A172 (cell line): ENCODE results near the gene PIP4K2A. TPM values are rescaled to one million over a fixed set of nuclear protein-coding genes. Genes with fewer than 3 reads are reported as not detected.
"Not testable (repeated sequence)": the region's sequence is repeated elsewhere in the genome, so short reads cannot be mapped to it uniquely, and the experiment has no call there.

Experiments
- DNase-seq: peaks from one replicate; pipeline ENCODE4 v3.0.0-alpha.2; 2015; ENCODE audit warnings: low spot score
- total RNA-seq: library from RNA; depleted of rRNA; stranded (reverse); fragments of >200 nt; shearing (Covaris generic); gene quantifications from 2 replicates; pipeline ENCODE4 v1.2.3, GENCODE V29; 2014

PIP4K2A gene
- total RNA-seq, 1 experiment from 2014 or later = 74.9 TPM

DNA sequence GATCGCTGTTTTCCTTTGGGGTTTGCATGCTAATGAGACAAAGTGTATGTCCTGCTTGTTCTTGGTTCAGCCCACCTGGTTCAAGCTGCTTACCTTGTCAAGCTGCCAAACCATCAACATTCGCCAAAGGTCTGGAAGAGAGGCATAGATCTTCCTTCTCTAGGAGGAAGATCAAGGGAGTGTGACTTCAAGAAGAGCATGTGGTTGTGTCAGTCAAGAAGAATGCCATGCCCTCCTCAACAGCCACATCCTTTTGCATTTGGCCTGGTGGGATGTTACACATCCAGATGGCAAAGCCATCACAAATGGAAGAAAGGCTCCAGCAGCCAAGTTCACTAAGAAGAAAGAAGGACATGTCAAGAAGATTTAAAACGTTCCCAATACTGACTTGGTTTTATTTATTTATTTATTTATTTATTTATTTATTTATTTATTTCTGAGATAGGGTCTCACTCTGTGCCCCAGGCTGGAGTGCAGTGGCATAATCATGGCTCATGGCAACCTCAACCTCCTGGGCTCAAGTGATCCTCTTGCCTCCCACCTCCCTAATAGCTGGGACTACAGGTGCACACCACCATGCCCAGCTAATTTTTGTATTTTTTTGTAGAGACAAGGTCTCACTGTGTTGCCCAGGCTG is 5.1 kb upstream of the PIP4K2A start:
- DNase-seq = no peak

DNA sequence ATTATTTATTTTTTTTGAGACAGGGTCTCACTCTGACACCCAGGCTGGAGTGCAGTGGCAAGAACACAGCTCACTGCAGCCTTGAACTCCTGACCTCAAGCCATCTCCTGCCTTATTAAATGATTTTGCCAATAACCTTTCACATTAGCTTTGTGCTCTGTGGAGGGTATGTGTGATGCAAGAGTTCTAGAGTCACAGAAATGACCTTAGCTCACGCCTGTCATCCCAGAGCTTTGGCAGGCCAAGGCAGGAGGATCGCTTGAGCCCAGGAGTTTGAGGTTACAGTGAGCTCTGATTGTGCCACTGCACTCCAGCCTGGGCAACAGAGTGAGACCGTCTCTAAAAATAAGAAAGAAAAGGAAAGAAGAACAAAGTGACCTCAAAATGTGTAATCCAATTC is 4.3 kb upstream of the PIP4K2A start:
- DNase-seq = not testable (repeated sequence)

DNA sequence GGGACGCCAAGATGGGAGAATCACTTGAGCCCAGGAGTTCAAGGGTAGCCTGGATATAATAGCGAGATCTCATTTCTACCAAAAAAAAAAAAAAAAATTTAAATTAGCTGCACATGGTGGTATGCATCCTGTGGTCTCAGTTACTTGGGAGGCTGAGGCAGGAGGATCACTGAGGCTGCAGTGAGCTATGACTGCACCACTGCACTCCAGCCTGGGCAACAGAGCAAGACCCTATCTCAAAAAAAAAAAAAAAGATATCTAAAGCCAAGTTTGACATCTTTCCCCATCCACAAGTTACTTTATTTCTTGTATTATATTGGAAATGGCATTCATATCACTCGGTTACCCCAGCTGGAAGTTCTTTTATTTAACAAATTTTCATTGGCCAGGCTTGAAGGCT is 3.4 kb upstream of the PIP4K2A start:
- no peak for DNase-seq

DNA sequence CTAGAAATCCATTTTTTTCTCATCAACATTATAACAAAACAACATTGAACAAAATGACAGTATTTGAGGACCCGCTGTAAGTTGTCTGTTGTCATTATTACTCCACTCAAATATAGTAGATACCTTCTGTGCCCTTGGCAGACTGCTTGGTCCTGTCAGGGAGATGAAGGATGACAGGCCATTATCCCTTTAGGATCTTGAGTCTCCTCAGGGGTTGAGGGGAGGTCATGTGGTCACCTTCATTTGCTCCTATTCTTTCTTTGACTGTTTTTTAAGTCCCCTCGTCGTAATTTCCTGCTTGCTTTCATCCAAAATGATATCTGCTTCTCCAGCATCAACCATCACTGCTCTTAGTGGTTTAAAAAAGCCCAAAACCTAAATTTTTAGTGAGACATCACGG is 2.6 kb upstream of the PIP4K2A start:
- DNase-seq = no peak

DNA sequence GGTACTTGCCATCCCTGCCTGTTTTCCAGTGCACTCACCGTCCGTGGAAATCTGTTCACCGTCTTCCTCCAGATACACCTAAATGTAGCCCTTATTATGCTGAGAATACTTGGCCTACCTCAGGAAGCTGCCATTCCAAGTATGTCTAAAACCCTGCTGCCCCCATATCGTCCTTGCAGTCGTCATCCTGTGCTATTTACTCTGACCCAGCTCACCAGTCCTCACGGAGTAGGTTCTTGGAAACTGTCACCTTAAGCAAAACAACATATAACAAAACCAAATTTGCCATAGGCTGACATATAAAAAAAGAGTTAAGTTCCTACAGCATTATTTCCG is 880 bp upstream of the PIP4K2A start:
- DNase-seq = no peak

DNA sequence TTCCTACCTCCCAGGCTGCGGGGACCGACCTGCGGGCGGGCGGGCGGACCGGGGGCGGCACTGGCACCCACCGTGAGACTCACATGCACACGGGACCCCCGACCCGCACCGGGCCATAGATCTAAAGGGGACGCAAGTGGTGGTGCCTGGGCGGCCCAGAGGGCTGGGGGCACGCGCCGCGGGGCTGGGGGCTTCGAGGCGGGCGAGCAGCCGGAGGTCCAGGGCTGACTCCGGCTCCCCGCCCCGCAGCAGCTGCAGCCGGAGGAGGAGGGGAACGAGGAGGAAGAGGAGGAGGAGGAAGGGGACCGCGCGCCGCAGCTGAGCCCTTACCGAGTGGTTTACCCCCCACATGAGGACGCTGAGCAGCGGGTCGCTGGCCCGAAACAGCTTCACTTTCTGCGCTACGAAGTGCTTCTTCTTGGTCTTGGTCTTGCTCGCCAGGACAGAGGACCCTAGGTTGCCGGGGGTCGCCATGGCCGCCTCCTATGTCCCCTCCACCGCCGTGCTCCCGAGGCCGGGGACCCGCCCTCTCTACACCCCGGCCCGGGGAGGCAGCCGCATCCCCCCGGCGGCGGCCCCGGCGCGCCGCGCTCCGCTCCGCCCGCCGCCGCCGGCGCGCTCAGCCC is 412 bp downstream of the PIP4K2A start:
- peak; percentile 41 for DNase-seq

DNA sequence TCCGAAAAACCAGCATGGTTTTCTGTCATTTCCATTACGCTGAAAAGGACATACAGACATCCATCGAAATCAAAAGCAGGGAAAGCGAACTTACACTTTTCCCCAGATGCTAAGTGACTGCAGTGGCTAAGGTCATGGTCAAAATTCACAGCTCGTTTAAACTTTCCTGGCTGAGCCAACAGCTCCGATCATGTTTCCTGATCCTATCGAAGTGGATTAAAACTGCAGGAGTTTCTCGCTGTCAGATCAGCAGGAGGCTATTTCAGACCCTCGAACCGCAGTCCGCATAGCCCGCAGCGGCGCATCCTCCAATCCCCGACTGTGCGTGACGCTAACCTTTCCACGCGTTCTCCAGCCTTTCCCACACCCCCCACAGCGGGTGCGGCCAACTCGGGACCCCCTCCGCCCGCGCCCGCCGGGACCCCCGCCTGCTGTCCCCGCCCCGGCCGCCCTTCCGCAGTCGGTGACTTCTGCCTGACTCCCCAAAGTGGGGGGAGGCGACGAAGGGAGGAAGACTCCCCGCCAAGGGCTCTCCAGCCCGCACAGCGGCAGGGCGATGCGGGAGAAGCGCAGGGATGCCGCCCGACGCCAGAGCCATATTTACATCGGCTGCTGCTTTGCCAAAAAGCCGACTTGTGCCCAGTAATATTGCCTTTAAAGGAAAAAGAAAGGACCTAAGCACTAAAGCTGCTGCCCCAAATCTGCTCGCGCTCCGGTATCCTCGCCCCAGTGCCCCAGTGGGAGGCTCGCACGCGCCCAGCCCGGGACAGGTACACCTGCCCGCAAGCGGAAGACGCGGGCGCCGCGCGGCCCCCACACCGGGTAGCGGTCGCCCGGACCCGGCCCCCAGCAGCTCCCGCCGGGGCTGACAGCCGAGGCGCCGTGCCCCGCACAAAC is 1.2 kb downstream of the PIP4K2A start:
- DNase-seq = no peak

DNA sequence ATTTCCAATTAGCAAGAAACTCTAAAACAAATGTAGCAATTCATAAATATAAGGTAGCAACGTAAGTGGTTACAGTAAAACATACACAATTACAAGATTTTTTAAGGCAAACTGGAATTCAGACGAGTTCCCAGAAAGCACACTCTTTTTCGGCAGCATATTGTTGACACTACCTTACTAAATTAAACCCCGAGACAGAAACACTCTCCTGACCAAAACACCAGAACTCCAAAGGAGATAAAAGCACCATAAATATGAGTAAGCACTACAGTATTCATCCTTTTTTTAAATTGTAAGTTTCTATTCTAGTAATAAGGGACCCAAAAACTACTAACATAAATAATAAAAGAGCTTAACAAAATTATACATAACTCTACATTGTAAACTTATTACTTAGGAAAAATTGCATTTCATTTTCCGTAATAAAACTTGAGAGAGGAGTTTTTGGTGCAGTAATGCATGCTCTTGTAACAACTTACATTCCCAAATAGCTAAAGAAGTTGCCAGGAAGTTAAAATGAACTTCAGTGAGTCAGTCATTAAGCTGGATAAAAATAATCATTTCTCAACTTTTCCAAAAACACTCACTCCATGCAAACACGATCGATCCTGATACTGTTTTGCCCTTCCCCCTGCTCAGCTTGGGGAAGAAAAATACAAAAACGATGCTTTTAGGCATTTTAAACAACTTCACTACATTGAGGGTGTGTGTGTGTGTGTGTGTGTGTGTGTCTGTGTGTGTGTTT is 2.0 kb downstream of the PIP4K2A start:
- DNase-seq = no peak

DNA sequence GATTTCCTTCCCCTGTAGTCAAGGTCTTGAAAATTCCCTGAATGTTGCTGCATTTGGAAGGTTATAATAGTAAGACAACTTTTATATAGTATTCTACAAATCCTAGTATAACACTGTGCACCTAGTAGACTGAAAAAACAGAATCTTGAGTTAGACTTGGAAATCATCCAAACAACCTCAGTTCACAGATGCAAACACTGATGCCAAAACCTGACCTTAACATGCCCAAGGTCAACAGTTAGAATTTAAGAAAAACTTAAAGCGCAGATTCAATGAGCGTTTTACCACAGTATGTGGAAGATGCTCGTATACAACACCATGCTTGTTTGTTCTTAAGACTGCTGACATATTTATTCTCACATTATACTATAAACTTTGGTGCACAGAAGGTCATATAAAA is 3.0 kb downstream of the PIP4K2A start:
- DNase-seq = no peak

DNA sequence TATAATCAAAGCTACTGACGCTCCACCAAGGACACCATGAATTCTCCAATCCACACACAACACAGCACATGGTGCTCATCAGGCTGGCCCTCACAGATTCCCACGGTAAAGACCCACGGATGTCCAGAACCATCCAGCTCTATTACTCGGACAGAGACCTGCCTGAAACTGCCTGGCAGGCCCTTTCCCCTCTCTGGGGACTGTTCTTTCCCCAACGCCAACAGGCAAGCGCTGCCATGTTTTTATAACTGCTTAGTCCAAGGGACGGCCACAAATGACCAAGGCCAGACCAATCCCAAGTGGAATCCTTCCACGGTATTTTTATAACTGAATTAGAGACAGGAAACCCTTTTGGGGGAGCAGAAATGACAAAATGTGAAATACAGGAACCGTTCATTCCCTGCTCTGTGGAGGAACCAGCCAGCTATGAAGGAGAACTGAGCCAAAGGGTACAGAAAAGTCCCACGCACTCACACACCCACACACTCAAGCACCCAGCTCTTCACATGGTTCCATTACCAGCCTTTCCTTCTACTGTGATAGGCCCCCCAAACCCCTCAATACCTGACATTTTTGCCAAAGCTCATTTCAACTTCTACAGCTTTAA is 4.1 kb downstream of the PIP4K2A start:
- DNase-seq = no peak

DNA sequence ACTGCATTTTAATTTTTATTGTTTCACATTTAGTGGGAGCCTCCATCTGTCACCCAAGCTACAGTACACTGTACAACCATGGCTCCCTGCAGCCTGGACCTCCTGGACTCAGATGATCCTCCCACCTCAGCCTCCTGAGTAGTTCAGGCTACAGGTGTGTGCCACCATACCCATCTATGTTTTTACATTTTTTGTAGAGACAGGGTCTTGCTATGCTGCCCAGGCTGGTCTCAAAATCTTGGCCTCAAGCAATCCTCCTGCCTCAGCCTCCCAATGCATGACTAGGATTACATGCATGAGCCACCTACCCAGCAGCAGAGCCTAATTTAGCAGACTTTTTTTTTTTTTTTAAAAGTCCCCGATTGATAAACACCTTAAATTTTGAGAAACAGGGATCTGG is 5.6 kb downstream of the PIP4K2A start:
- no peak for DNase-seq

DNA sequence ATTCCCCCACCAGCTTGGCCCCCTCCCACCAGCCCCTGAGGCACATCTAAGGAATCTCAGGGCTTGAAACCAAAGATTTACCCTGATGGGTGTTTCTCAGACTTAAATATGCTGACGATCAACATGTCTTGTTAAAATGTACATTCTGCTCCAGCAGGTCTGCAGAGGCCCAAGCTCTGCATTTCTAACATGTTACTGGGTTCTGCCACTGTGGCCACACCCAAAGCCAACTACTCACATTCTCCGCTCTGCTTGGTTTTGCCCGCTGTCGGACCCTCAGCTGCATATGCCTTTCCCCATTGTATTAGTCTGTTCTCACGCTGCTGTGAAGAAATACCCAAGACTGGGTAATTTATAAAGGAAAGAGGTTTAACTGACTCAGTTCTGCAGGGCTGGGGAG is 8.9 kb downstream of the PIP4K2A start:
- no peak for DNase-seq

DNA sequence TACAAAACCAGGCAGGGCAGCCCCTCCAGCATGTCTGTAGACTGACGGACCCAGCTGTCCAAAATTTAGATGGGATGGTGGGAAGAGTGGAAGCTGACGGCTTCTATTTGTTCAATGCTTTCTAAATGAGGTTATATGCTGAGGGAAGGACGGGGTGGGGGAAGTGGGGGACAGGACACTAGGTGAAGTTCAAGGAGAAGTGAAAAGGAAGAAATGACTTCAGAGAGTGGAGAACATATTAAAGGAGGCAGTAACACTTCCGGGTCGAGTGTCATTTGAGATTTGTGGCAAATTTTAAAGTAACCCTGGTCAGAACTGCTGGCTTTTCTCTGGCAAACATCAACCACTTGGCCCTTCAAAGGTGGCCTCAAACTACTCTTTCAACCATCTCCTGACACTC is 9.4 kb downstream of the PIP4K2A start:
- DNase-seq = no peak

DNA sequence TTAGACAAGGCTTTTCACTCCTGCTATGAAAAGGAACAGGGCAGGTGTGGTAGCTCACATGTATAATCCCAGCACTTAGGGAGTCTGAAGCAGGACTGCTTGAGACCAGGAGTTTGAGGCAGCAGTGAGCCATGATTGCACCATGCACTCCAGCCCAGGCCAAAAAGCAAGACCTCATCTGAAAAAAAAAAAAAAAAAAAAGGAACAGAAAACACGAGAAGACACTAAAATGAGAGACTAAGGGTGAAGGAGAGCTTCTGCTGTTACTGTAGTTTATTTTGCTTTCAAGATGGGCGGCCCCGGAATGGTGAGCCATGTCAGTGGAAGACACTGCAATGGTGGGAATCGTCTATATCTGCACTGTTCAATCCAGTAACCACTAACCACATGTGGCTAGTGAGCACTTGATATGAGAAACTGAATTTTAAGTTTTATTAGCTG is 9.9 kb downstream of the PIP4K2A start:
- DNase-seq = no peak

DNA sequence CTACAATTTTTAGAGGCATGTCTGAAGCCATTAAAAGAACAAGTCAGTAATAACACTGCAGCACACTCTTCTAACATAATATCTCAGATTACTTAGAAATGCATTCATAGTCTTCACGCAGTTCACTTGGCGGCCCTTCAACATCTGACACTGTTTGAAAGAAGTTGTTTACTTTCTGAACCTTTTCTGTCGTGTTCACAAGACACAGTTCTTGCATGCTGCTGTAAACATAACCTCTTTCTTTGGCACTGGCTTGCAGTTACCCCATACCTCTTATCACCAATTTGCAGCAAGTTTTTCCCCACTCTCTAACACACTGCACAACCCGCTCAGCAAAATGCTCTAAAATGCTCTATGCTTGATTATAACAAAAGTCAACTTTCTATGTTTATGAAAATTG is 12.0 kb downstream of the PIP4K2A start:
- DNase-seq = no peak

DNA sequence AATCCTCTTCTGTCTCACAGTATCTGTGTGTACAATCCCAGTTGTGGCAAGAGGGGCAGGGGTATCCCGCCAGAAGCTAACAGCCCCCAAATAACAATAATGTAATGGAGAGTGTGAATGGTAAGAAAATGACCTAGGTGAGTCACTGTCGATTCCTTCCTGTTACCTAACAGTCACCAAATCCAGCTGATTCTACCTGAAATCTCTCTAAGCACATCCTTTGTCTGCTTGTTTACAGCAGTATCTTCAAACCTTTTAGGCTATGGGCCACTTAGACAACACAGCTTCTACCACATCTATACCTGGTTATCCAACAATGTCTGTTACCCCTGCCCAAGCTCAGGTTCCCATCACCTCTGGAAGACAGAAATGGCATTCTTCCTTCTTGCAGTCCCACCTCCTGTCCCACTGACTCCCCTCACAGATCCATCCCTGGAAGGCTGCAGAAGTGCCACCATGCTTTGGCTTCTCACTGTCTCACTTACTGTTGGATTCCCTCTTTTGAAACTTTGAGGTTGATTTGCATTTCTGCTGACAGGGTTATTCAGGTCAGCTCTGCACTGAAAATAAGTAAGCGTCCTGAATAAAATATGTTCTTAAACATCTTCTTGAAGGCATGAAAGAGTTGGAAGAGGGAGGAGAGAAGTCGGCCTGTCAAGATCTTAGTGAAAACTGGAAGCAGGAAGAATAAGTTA is 13.1 kb downstream of the PIP4K2A start:
- DNase-seq = no peak

DNA sequence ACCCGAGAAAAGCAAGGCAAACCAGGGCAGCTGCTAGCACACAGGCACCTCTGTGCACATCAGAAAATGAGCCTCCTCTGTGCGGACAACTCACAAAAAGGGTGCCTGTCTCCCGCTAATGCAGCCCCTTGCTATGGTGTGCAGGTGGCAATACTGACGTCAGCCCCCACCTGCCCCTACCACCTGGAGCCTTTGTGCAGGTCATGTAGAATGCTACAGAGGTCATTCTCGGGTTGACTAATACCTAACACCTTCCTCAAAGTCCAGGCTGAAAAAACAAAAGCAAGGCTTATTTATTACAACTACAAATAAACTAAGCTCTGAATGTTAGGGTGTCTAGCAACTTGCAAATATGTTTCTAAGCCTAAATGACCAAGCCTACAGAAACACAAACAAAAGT is 13.9 kb downstream of the PIP4K2A start:
- DNase-seq = no peak

DNA sequence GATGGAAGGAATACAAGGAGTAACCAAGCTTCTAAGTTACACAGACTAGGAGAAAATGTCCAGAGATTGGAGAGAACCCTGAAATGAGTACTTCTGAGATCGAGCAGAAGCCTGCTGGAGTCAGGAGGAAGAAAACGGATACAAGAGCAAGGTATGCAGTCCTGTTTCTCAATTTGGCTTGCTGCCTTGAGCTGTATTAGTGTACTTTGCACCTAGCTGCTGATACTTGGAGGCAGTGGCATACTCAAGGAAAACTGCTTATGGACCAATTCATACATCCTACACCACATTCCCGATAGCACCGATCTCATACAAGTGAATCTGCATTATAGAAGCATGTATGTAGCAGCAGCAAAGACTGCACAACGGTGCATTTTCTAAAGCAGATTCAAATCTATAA is 14.4 kb downstream of the PIP4K2A start:
- no peak for DNase-seq

DNA sequence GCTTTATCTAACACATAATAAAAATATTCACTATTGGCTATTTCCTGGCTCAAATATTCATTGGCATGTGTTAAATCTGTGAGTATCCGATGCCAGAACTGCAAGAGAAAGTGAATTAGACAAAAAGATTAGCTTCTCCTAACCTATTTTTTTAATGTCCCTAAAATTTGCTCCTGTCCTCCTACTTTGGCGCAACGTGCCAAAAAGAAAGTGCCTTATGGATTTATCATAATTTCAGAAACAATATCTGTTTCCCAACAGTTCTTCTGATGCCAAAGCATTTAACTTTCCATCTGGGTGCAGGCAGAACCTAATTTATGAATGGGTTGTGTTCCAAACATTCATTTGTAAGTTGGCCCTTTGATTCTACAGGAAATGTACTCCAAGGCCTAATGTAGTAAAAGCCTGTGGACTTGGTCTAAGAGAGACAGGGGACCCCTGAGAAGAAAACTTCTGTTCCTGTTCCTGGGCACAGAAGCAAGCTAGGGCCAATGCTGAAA is 15.4 kb downstream of the PIP4K2A start:
- no peak for DNase-seq

DNA sequence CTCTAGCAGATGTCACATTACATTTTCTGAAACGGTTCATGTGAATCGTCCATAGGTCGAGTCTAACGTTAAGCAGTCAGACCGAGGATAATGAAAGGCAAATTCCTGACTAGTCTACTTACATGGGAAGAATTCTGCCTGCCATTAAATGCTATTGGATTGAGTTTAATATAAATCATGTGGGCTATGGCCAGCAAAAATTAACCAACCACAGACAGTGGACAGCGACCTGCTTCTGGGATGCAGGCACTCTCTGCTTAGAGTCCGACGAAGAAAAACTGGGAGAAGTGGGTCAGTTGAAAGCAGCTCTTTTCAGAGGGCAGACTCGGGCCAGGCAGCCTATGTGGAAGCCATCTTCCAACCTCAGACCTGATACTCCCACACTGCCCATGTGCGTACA is 16.6 kb downstream of the PIP4K2A start:
- no peak for DNase-seq

DNA sequence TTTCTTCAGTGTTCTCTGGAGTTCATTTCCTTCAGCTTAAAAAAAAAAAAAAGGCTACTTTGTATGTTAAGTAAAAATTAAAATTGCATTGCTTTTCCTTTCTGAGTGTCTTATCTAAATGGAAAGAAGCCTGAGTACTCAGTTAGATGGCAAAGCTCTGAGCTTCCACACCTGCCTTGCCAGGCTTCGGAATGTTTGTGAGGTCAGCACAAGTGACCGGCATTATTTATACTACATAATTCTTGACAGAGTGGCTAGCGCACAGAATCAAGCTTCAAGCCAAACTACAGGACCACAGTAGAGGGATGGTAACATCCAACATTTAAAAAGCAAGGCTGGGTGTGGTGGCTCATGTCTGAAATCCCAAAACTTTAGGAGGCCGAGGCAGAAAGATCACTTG is 17.3 kb downstream of the PIP4K2A start:
- DNase-seq = no peak
